COLO668 (cell line): Measurements from ENCODE around the gene PRKAR2B.
"Not testable (repeated sequence)": the region's sequence is repeated elsewhere in the genome, so short reads cannot be mapped to it uniquely, and the experiment has no call there.

ENCODE experiments used
- DNase-seq: peaks from one replicate; lab custom pipeline; 2025; ENCODE audit not compliant: unreplicated experiment; lab: John Stamatoyannopoulos, UW

PRKAR2B gene

DNA sequence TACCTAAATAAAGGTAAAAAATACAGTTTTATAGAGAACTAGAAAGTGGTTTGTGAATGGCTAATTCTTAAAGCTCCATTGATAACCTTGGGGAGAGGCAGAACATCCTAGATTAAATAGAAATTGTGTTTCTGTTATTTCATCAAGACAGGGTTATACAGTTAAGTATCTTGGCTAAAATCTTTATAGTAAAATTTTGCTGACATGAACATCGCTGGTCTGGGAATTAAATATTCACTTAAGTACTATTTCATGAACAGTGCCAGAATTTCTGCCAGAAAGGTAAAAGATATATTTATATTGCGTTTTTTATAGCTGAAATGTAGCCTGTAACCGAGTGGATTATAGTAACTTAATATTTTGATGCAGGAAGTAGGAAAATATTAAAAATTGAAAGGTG, 70.6 kb downstream of the PRKAR2B start:
- DNase-seq: no peak

DNA sequence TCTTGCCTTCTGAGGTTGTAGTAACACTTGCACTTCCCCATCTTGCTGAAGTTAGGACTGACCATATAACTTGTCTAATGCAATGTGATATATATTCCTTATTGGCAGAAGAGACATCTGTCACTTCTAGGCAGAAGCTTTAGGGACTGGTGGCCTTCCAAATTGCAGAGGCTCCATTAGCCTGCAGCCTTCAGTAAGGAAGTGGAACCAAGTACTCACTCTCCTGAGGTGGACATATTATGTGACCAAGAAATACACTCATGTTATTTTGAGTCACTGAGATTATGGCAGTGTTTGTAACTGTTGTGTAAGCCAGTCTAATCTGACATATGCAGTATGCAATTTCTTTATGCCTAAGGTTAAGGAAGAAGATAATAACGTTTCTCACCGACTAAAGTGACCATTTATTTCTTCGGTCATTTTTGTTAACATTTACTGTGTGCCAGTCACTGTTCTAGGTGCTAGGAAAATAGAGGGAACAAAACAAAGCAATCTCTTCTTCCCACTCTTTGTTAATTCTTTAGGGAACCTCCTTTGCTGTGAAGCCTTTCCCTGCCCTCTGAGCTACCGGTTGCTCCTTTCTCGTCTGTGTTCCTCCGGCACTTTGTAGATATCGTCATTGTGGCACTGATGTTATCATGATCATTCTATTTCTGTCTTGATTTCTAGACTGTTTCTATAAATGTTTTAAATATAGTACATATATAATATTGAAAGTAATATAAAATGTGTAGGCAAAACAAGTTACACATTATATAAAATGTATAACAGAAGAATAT, 71.4 kb downstream of the PRKAR2B start:
- DNase-seq: no peak

DNA sequence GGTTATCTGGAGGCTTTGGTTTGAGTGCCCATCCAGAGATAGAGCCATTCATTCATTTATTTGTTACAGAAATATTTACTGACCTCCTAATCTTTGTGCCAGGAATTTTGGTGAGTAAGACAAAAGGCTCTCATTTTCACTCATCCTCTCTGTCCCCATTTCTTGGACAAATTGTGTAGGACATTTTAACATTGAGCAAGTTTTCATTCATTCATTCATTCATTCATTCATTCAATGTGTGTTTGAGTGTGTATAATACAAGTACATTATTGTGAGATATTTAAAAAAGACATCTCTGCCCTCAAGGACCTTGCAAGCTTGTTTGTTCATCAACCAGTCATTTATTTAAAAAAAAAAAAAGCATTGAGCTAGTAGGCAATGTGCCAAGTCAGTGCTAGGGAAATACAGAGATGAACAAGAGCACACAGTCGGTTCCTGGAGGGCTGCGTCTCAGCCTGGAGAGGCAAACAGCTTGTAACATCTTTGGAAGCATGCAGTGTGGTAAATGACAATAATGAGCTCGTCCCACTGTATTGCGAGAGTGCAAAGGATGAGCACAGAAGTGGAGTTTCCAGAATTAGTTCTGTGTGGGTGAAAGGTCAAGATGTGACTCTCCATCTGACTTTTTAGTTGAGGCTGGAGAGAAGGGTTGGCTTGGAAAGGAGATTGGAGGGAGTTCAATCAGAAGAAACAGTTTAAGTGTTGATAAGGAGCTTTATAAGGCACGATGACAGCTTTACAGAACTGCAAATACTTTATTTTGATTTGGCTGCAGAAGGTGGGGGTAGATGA, 73.8 kb downstream of the PRKAR2B start:
- no peak for DNase-seq

DNA sequence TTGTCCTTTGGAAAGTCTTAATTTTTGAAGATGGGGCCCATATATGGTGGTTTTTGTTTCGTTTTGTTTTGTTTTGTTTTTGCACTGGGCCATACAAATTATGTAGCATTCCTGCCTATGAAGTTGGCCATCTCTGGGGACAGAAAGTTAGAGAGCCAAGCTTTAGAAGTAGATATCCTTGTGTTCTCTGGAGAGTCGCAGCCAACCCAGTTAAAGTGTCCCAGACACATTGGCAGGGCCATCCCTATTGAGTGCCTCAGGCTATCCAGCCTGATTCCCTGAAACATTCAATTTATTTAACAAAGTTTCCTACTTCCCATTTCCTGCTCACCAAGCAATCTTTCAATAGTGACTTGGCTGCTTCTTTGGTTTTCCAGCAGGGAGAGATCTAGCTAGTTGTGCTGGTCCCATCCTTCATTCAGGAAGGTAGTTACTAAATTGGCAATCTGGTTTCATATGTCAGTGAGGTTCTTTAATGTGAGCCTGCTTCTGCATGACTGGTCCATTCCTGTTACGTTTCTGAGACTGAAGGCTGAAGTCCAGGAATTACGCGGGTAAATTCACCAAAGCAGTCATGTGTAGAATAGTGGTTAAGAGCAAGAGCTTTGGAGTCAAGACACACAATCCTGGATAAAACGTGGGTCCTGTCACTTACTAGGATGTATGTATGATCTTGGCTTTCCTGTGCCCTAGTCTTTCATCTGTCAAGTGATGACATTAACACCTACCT, 75.0 kb downstream of the PRKAR2B start:
- DNase-seq: no peak

DNA sequence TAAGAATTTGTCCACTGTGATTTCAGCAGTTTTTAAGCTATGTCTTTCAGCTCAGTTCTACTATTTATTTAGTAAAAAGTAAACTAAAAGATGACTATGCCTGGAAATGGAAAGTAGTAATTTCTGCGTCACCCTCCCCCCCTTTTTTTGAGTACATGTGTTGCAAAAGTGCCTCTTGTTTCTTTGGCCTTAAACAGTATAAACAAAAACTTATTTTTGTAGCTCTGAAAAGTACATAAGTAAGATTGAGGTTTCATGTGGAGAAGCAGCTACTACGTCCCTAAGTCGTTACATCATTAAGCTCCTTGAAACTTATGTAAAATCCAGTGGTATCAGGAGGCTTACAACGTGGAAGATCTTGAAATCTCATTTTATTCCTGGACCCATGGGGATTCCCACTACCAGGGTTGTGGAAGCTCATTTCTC, 78.0 kb downstream of the PRKAR2B start:
- DNase-seq: no peak

DNA sequence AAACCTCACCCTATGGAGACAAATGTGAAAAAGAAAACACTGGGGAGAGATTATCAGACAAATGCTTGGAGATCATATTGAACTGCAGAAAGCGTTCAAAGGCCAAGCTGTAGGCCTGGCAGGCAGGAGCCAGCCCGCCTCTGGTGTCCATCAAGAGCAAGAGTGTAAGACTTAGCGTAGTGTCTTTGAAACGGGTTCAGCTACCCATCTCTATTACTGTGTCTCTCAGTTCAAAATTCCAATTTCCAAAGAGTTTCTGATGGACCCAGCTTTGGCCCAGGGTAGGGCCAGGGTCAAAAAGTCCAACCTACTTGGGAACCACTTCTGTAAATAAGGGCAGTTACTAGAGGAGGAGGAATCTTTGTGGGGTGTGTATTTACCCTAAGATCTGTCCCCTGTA, 78.9 kb downstream of the PRKAR2B start:
- DNase-seq: no peak

DNA sequence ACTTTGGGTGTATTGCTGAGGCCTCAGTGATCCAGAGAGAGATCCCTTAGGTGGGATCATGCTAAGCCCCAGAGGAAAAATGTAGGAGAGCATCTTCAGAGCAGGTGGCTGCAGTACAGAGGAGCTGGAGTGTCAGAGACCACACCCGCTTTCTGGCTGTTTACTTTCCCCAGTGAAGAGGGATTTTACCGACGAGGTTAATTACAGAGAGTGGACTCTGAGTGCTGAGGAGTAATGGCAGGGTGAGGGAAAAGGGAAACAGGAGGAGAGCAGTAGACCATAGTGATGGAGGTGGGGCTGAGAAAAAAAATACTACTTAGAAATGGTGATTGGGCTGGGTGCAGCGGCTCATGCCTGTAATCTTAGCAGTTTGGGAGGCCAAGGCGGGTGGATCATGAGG, 81.0 kb downstream of the PRKAR2B start:
- DNase-seq: peak; percentile 32

DNA sequence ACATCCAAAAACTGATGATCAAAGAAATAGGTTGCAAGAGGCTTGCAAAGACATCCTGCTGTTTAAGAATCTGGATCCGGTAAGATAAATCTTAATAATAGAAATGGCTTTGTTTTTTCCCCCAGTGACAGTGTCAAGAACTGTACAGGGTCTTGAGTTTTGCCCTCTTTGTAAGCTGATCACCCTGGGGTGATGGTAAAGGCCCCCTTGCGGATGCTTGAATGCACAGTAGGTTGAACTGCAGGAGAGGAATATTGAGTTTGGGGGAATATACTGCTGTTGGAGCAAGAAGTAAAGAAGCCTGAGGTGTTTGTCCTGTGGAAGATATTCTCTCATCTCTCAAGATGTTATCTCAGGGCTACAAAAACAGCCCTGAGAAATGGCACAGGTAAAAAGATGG, 83.7 kb downstream of the PRKAR2B start:
- DNase-seq: no peak

DNA sequence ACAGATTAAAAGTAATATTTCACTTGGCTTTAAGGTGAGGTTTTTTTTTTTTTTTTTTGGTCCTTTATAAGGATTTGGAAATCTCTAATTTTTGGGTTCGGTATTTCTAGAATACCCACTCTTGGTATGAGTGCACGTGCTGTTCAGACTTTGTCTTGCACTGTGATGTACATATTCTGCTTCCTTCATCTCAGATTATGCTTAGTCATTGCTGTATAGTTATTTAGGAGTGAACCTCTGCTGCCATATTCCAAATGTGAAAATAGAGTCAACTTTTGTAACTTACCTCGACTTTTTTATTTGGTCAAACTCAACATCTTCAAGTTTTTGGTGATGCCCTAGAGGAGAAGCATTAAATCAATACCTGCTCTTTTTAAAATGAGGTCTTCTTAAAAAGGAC, 84.2 kb downstream of the PRKAR2B start:
- no peak for DNase-seq

DNA sequence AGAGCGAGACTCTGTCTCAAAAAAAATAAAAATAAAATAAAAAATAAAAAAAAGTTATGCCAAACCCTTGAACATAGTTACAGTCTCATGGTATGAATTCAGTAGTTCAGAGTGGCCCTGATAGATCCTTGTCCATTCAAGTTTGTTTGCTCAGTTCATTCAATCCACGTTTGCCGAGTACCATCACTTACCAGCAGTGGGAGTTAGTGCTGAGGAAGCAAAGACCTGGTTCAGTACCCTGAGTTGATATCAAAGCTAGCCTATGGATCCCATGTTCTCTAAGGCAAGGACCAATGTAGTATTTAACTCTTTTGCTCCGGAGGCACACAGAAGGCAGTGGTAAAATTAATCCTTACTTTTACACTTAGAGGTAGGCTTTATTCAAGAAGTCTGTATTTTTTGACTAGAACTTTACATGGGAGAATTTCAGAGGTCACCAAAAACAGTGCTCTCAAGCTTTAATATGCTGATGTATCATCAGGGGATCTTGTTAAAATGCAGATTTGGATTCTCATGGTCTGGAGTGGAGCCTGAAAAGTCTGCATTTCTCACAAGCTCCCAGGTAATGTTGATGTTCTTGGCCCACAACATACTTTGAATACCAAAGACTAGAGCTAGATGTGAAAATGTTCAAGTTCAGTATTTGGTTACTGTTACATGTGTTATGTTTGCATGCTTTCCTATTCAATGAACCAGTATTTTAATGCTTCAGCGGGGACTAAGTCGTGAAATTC, 86.1 kb downstream of the PRKAR2B start:
- DNase-seq: no peak

DNA sequence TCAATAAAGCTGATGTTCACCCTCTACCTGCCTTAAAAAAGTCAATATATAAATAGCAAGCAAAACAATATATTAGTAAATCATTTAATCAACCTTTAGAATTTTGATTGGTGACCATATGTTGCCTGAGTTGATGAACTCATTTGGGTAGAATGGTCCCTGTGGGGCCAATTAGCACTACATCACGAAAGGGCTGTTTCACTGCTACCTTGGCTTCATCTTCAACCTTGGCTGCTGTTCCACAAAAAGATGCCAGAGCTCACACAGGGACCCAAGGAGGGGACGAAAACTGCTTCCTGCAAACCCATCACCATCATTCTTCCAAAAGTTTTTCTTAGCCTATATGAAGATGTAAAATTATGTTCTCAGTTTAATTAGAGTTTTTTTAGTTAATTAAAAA, 88.9 kb downstream of the PRKAR2B start:
- DNase-seq: no peak

DNA sequence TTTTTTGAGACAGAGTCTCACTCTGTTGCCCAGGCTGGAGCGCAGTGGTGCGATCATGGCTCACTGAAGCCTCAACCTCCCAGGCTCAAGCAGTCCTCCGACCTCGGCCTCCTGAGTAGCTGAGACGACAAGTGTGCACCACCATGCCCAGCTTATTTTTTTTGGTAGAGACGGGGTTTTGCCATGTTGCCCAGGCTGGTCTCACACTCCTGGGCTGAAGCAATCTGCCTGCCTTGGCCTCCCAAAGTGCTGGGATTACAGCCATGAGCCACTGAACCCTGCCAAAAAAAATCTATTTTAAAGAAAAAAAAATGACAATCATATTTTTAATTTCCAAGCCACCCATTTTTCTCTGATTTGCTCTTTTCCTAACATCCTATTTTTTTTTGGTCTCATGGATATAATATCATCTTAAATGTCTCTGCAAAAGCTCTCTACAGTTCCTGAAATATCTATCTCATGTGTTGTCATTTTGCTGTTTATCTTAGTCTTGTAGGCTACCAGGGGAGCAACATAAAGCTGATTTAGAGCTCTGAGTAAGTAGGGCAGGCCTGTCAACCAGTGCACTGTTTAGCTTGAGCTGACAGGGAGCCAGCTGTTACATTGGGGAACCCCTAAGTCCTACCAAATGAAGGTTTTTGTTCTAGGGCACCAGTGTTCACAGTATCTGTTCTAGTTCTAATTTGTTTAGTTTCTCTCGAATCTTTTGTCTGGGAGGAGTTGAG, 94.4 kb downstream of the PRKAR2B start:
- DNase-seq: no peak

DNA sequence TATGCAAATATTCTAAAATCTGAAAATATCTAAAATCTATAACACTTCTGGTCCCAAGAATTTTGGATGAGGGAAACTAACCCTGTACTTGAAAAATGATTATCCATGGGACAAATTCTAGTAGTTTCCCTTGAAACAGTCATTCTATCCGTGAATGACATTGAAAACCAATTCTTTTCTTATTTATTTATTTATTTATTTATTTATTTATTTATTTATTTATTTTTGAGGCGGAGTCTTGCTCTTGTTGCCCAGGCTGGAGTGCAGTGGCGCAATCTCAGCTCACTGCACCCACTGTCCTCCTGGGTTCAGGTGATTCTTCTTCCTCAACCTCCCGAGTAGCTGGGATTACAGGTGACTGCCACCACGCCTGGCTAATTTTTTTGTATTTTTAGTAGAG, 99.4 kb downstream of the PRKAR2B start:
- not testable (repeated sequence) for DNase-seq

DNA sequence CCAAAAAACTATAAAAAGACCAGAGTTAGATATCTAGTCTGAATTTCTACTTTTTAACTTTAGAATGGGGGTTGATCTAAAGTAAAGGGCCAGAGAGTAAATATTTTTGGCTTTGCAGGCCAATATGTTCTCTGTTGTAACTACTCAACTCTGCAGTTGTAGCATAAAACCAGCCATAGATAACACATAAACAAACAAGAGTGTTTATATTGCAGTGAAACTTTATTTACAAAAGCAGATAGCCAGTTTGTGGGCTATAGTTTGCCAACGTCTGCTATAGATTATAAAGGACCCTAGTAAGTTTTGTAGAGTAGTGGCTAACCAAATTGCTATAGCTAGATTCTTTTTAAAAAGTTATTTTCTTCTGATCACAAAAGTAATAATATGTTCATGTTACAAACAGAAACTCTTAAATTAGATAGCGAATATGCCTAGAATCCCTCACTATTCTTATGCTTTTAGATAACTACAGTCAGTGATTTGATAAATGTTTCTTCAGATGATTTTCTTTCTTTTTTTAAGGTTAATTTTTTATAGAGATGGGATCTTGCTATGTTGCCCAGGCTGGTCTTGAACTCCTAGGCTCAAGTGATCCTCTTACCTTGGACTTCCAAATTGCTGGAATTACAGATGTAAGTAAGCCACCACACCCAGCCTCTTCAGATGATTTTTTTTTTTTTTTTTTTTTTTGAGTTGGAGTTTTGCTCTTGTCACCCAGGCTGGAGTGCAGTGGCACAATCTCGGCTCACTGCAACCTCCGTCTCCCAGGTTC, 100.7 kb downstream of the PRKAR2B start:
- no peak for DNase-seq

DNA sequence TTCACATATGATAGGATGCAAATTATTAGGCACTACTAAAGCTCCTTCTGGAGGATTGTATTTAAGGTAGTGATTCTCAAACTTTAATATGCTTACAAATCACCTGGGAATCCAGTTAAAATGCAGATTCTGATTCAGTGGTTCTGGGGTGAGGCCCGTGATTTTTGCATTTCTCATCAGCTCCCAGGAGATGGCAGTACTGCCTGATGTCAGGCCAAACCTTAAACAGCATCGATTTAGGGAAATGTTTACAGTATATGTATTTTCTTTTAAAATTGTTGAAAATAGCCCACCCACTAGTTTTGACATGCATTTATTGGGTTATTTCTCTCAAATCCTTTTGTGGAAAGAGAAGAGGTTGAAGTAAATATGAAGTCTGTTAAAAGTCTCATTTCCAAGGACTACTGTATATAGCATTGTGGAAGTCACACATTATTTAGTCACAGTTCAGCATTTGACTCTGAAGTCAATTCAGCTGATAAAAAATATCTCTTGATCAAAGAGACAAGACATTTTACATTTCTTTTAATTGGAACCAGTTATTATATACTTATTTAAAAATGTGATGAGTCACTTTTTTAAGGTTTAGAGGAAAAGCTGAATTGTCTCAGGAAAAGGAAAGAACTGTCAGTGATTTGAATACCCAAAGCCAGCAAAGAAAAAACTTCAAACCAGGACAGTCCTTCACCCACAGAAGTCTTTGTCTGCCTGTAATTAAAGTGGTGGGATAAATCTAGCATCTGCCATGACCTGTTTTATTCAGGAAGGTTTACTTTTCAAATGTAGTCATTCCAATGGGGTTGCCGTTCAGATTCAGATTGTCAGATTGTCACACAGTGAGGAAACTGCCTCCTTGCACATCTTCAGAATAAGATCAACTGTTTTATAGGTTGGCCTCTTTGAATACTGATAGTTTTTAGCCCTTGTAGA, 103.2 kb downstream of the PRKAR2B start:
- DNase-seq: peak; percentile 8

DNA sequence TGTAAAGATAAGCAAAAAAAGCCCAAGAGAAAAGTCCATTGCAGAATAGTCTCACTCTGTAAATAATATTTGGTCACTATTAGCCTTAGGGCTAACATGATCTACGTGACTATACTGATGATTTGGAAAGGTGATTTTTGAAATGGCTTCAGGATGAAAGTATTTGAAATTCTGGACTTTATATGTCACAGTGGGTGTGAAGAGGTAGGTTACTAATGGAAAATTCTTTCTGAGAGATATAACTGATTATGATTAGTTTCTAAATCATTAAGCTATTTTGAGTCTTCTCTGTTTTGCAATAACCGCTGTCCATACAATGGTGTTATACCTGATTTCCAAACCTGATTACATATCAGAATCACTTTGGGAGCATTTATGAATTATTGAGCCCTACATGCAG, 104.2 kb downstream of the PRKAR2B start:
- DNase-seq: no peak

DNA sequence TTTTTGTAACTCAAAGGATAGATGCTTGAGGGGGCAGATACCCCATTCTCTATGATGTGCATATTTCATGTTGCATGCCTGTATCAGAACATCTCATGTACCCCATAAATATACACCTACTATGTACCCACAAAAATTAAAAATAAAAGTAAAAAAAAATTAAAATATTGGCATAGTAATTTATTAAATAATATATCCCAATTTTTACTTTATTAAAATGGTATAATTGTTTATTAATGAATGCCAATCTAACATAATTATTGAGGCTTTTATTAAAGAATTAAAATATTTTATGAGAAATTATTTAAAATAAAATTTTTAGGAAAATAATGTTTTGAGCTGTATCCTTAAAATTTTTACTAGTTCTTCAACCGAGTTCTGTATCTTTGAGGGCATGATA, 105.4 kb downstream of the PRKAR2B start:
- DNase-seq: no peak

DNA sequence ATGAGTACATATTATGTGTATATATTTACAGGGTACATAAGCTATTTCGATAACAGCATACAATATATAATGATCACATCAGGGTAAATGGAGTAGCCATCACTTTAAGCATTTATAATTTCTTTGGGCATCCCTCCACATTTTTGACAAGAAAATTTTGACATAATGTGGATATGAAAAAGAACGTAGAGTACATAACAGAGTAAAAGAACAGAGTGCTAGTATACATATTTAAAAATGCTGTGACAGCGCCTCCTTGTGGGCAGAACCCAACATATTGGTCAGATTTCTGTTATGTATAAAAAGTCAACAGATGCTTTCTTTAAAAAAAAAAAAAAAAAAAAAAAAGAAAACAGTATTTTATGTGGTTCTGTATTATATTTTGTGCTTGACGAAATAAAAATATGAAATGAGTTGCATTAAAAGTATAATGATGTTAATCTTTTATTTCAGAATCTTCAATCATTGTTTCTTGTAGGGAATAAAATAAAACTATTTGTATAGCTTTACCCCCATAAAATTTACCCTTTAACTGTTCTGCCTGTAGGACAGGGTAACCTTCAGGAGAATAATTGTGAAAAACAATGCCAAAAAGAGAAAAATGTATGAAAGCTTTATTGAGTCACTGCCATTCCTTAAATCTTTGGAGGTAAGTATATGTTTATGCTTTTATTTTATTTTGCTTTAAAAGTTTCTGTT, 106.0 kb downstream of the PRKAR2B start:
- DNase-seq: peak; percentile 64
